CD14-positive monocyte (primary cell): ENCODE results near the gene GNAT1. TPM values are rescaled to one million over a fixed set of nuclear protein-coding genes. Genes with fewer than 3 reads are reported as not detected.

ENCODE experiments used
- DNase-seq, 3 donors: peaks; one replicate each; pipeline ENCODE4 v3.0.0-alpha.2; 2011 to 2022
- H2AFZ ChIP-seq: 2 replicates; pipeline ENCODE4 v1.6.0; 2012; ENCODE audit warnings: mild to moderate bottlenecking, low read depth, low read length, inconsistent platforms; ENCODE audit not compliant: insufficient read depth, poor library complexity, severe bottlenecking
- H3K27ac ChIP-seq, 2 donors: 1 replicate in 1 of 2; 2 replicates in 1 of 2; pipeline ENCODE4 v1.5.1; 2012 to 2013; ENCODE audit warnings: low read length in 2 of 2, control low read depth in 1 of 2, inconsistent platforms in 1 of 2, low read depth in 1 of 2, mild to moderate bottlenecking in 1 of 2
- H3K27me3 ChIP-seq, 2 donors: one replicate each; pipeline versions ENCODE4 v1.6.0 to v1.6.1; 2011 to 2013; ENCODE audit warnings: low read length in 2 of 2; ENCODE audit not compliant: control insufficient read depth in 2 of 2, insufficient read depth in 2 of 2
- H3K36me3 ChIP-seq, 2 donors: replicated peaks in 1 of 2; 1 replicate in 1 of 2; 2 replicates in 1 of 2; pipeline versions ENCODE4 v1.5.1 to v1.6.1; 2012 to 2013; ENCODE audit warnings: low read length in 2 of 2, control low read depth in 1 of 2, inconsistent platforms in 1 of 2, mild to moderate bottlenecking in 1 of 2; ENCODE audit not compliant: insufficient read depth in 2 of 2, control insufficient read depth in 1 of 2
- H3K4me1 ChIP-seq, 2 donors: 1 replicate in 1 of 2; 2 replicates in 1 of 2; pipeline versions ENCODE4 v1.5.1 to v1.6.1; 2012 to 2013; ENCODE audit warnings: low read length in 2 of 2, control low read depth in 1 of 2, inconsistent platforms in 1 of 2, mild to moderate bottlenecking in 1 of 2, moderate library complexity in 1 of 2; ENCODE audit not compliant: insufficient read depth in 2 of 2, control insufficient read depth in 1 of 2
- H3K4me2 ChIP-seq: replicated peaks from 2 replicates; pipeline ENCODE3; 2012; ENCODE audit warnings: low read length, moderate library complexity, mild to moderate bottlenecking; ENCODE audit not compliant: poor library complexity, severe bottlenecking; ENCODE audit errors: extremely low read depth
- H3K4me3 ChIP-seq, 3 experiments: fragments of 200-600 bp in 1 of 3; sonication (generic) in 1 of 3; replicated peaks in 1 of 3; 1 replicate in 2 of 3; 2 replicates in 1 of 3; pipeline ENCODE4 v1.5.1; 2011 to 2013; ENCODE audit warnings: low read length in 3 of 3, mild to moderate bottlenecking in 3 of 3, control low read depth in 2 of 3, low read depth in 2 of 3, inconsistent platforms in 1 of 3, moderate library complexity in 1 of 3
- H3K79me2 ChIP-seq: 2 replicates; pipeline ENCODE4 v1.6.0; 2012; ENCODE audit warnings: mild to moderate bottlenecking, control low read depth, inconsistent platforms, low read length, moderate library complexity; ENCODE audit not compliant: insufficient read depth
- H3K9ac ChIP-seq: 2 replicates; pipeline ENCODE4 v1.6.0; 2017; ENCODE audit warnings: low read length, mild to moderate bottlenecking; ENCODE audit not compliant: insufficient read depth, poor library complexity, severe bottlenecking
- H3K9me3 ChIP-seq, 2 donors: replicated peaks in 1 of 2; 1 replicate in 1 of 2; 2 replicates in 1 of 2; pipeline versions ENCODE4 v1.5.1 to v1.6.1; 2012 to 2013; ENCODE audit warnings: low read length in 2 of 2, control low read depth in 1 of 2; ENCODE audit not compliant: control insufficient read depth in 1 of 2, insufficient read depth in 1 of 2
- H4K20me1 ChIP-seq: 2 replicates; pipeline ENCODE4 v1.6.0; 2012; ENCODE audit warnings: mild to moderate bottlenecking, low read length, control low read depth, moderate library complexity; ENCODE audit not compliant: insufficient read depth
- H3K27ac Mint-ChIP-seq, 7 donors: one replicate each; pipeline ENCODE4 v1.8.0; 2020; ENCODE audit warnings: mild to moderate bottlenecking in 7 of 7, mixed read lengths in 7 of 7, moderate library complexity in 6 of 7, inconsistent platforms in 2 of 7
- H3K27me3 Mint-ChIP-seq, 3 donors: one replicate each; pipeline ENCODE4 v1.8.0; 2021 to 2022; ENCODE audit warnings: low read depth in 3 of 3, mild to moderate bottlenecking in 3 of 3, mixed read lengths in 3 of 3, moderate library complexity in 3 of 3, inconsistent platforms in 1 of 3
- H3K36me3 Mint-ChIP-seq, 2 donors: one replicate each; pipeline ENCODE4 v1.8.0; 2020; ENCODE audit warnings: mixed read lengths in 2 of 2, inconsistent platforms in 1 of 2, mild to moderate bottlenecking in 1 of 2
- H3K4me1 Mint-ChIP-seq: one replicate; pipeline ENCODE4 v1.8.0; 2020; ENCODE audit warnings: mild to moderate bottlenecking, mixed read lengths
- H3K4me3 Mint-ChIP-seq, 2 donors: one replicate each; pipeline ENCODE4 v1.8.0; 2020; ENCODE audit warnings: mild to moderate bottlenecking in 2 of 2, mixed read lengths in 2 of 2, moderate library complexity in 1 of 2
- H3K9me3 Mint-ChIP-seq, 7 donors: one replicate each; pipeline ENCODE4 v1.8.0; 2020 to 2022; ENCODE audit warnings: mixed read lengths in 7 of 7, mild to moderate bottlenecking in 6 of 7, moderate library complexity in 6 of 7, inconsistent platforms in 2 of 7
- WGBS: methylation state at CpG from one replicate; pipeline ENCODE4 v1.1.5; 2013; ENCODE audit warnings: missing lambda C conversion rate; ENCODE audit not compliant: insufficient coverage; 5-methylcytosine and 5-hydroxymethylcytosine counted together
- intact Hi-C, 2 donors: fragments of 100-400 bp; cut with micrococcal nuclease; formaldehyde crosslinking; loops; one replicate each; pipeline versions ENCODE4 v1.15.0 to v1.15.1; 2023
- polyA plus RNA-seq, 3 donors: library from polyadenylated mRNA; depleted of rRNA in 1 of 3; unstranded in 2 of 3; stranded (reverse) in 1 of 3; fragments of 300-500 nt in 2 of 3; fragments of >200 nt in 1 of 3; fragmentation: Illumina TruSeq in 2 of 3; gene quantifications; 1 replicate in 2 of 3; 2 replicates in 1 of 3; pipeline ENCODE4 v1.2.3, GENCODE V29; 2012 to 2021
- TF ChIP-seq, protein P1 (sequence below): fragments of 200-600 bp; IDR thresholded peaks from one replicate; pipeline ENCODE4 v1.8.0; 2022; ENCODE audit warnings: antibody characterized with exemption, mild to moderate bottlenecking

Gene GNAT1
- polyA plus RNA-seq, 3 donors: not detected

DNA sequence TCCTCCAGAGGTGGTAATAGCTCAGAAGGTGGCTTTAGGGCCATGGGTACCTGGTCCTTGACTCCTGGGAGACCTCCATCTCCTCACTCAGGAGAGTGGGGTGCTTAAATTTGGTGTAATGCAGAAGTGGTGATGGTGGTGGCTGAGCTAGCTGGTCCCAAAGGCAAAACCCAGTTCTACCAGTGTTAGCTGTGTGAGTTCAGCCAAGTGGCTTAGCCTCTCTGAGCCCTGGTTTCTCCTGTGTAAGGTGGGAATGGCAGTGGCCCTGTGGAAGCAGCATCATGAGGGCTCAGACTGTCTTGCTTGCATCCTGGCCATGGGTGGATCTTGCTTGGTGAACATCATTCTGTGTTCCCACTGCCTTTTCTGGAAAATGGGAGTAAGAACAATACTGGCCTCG is 26.9 kb upstream of the GNAT1 start:
- H4K20me1 ChIP-seq: no peaks in the 10 kb centered on the region
- no peaks in the 10 kb centered on the region for H3K36me3 Mint-ChIP-seq
- no peak for DNase-seq
- no peaks in the 10 kb centered on the region for H3K4me1 ChIP-seq
- no peak overlapping the region for H3K27ac Mint-ChIP-seq
- H3K9me3 ChIP-seq: no peaks in the 10 kb centered on the region
- 30% methylated on average over 1 of the region's 1 CpG for WGBS
- TF ChIP-seq, protein P1, sequence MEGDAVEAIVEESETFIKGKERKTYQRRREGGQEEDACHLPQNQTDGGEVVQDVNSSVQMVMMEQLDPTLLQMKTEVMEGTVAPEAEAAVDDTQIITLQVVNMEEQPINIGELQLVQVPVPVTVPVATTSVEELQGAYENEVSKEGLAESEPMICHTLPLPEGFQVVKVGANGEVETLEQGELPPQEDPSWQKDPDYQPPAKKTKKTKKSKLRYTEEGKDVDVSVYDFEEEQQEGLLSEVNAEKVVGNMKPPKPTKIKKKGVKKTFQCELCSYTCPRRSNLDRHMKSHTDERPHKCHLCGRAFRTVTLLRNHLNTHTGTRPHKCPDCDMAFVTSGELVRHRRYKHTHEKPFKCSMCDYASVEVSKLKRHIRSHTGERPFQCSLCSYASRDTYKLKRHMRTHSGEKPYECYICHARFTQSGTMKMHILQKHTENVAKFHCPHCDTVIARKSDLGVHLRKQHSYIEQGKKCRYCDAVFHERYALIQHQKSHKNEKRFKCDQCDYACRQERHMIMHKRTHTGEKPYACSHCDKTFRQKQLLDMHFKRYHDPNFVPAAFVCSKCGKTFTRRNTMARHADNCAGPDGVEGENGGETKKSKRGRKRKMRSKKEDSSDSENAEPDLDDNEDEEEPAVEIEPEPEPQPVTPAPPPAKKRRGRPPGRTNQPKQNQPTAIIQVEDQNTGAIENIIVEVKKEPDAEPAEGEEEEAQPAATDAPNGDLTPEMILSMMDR: no peak
- no peaks in the 10 kb centered on the region for H3K9me3 Mint-ChIP-seq
- no peaks in the 10 kb centered on the region for H3K36me3 ChIP-seq
- H3K4me2 ChIP-seq: no peak overlapping the region
- no peaks in the 10 kb centered on the region for H3K4me1 Mint-ChIP-seq
- no peak overlapping the region for H3K9ac ChIP-seq
- no peak overlapping the region for H3K27ac ChIP-seq
- peaks cover 3 to 7% (median 6%) of the 10 kb centered on the region in 3 donors for H3K27me3 Mint-ChIP-seq
- H3K4me3 Mint-ChIP-seq: no peak overlapping the region
- H2AFZ ChIP-seq: no peak overlapping the region
- no peaks in the 10 kb centered on the region for H3K79me2 ChIP-seq
- H3K27me3 ChIP-seq: no peaks in the 10 kb centered on the region
- intact Hi-C loops: no loop called here
- no peak overlapping the region for H3K4me3 ChIP-seq

DNA sequence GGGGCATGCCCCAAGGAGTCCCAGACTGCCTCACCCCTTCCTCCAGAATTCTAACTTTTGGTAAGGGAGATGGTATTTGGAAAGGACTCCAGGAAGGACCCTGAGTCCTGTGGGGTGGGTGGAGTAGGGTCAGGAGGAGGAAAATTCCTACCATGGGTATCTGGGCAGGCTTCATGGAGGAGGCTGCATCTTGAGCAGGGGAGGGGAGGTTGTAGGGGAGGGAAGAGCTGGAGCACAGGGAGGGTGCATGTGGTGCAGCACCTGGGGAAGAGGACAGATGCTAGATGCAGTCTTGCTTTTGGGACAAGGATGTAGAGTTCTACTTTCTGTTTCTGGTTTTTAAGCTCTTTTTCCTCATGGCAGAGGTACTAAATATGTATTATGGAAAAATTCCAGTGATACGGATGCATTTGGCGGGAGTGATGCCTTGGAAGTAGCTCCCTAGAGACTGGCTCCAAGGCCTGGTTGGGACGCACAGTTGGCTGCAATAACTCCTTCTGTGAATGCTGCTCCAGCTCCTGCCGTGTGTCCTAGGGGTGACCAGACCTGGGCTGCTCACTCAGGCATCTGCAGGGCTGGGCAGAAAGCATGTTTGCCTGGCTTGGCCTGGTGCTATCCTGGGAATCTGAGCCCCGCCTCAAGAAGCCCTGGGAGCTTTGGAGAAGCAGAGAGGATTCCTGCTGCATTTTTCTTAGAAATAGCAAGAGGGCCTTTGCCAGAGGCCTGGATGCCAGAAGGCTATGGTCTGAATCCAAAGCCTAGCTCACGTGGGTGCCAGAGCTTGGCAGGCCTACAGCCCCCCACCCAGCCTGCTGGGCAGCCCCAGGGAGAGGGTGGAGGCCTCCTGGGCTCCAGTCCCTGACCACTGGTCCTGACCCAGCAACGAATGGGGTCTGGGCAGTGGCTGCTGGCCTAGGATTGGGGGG is 26.2 kb upstream of the GNAT1 start:
- H3K4me1 ChIP-seq: no peaks in the 10 kb centered on the region
- Mint-ChIP-seq H3K27me3 (peaks cover 4 to 7% (median 4%) of the 10 kb centered on the region in 3 donors), H3K9me3 (no peaks in the 10 kb centered on the region), H3K4me3 (no peak overlapping the region), H3K4me1 (peaks cover 5% of the 10 kb centered on the region), H3K27ac (no peak overlapping the region), H3K36me3 (no peaks in the 10 kb centered on the region)
- H3K4me2 ChIP-seq: no peak overlapping the region
- TF ChIP-seq, protein P1: no peak
- H3K9me3 ChIP-seq: no peaks in the 10 kb centered on the region
- DNase-seq: no peak
- no peak overlapping the region for H3K4me3 ChIP-seq
- intact Hi-C loops: no loop called here
- H2AFZ ChIP-seq: no peak overlapping the region
- WGBS: 92% methylated on average over 6 of the region's 7 CpGs
- no peaks in the 10 kb centered on the region for H4K20me1 ChIP-seq
- H3K79me2 ChIP-seq: no peaks in the 10 kb centered on the region
- H3K27ac ChIP-seq: no peak overlapping the region
- no peaks in the 10 kb centered on the region for H3K27me3 ChIP-seq
- no peaks in the 10 kb centered on the region for H3K36me3 ChIP-seq
- no peak overlapping the region for H3K9ac ChIP-seq
